Lower leg skin (tissue), 3 donors: ENCODE data around the gene CEACAM8.

ENCODE experiments used
- POLR2A ChIP-seq, 2 donors: fragments of 450-650 bp; IDR thresholded peaks; one replicate each; pipeline ENCODE4 v1.6.1; 2016 to 2017; ENCODE audit warnings: antibody characterized with exemption in 2 of 2, mild to moderate bottlenecking in 1 of 2, moderate library complexity in 1 of 2
- TF ChIP-seq, protein P1 (sequence below), 3 donors: fragments of 450-650 bp; IDR thresholded peaks; one replicate each; pipeline ENCODE4 v1.5.1; 2016; ENCODE audit warnings: antibody characterized with exemption in 3 of 3, mild to moderate bottlenecking in 3 of 3, moderate library complexity in 2 of 3

DNA sequence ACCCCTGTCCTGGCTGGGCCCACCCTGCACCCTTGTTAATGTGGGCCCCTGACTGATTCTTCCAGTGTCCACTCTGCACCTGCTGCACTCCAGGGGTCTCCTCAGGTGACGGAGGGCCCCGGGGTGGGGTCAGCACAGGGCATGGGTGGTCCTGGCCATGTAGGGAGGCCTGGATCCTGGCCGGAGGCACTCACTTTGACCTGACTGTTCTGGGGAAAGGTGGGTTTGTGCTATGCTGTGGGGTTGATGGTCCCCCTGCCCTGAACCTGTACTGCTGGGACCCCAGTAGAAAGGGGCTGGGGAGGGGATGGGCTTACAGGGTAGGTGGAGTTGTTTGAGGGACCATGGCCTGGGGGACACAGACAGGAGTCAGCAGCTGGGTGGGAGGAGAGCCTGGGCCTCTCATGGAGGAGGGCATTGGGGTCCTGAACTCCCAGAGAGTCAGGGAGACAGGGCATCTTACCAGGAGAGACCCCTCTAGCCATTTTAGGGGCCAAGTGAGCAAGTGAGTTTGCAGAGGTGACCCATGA is 40.6 kb downstream of the CEACAM8 start:
- no peak for TF ChIP-seq POLR2A (IDR thresholded peaks at IDR 0.05)
- TF ChIP-seq, protein P1, sequence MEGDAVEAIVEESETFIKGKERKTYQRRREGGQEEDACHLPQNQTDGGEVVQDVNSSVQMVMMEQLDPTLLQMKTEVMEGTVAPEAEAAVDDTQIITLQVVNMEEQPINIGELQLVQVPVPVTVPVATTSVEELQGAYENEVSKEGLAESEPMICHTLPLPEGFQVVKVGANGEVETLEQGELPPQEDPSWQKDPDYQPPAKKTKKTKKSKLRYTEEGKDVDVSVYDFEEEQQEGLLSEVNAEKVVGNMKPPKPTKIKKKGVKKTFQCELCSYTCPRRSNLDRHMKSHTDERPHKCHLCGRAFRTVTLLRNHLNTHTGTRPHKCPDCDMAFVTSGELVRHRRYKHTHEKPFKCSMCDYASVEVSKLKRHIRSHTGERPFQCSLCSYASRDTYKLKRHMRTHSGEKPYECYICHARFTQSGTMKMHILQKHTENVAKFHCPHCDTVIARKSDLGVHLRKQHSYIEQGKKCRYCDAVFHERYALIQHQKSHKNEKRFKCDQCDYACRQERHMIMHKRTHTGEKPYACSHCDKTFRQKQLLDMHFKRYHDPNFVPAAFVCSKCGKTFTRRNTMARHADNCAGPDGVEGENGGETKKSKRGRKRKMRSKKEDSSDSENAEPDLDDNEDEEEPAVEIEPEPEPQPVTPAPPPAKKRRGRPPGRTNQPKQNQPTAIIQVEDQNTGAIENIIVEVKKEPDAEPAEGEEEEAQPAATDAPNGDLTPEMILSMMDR (IDR thresholded peaks at IDR 0.05), result no peak
